A673 (cell line): ENCODE data around the gene DOK6. TPM values are rescaled to one million over a fixed set of nuclear protein-coding genes. Genes with fewer than 3 reads are reported as not detected.
"Not testable (repeated sequence)": the region's sequence is repeated elsewhere in the genome, so short reads cannot be mapped to it uniquely, and the experiment has no call there.

Experiments
- BruUV-seq: library from RNA; stranded (reverse); fragments of 400-500 nt; replicated peaks from 2 replicates; lab custom pipeline; 2021; lab: Mats Ljungman, UMichigan
- CTCF ChIA-PET: fragments of 300-600 bp; sonication (Branson Sonifier 250); formaldehyde crosslinking; loops from one replicate; lab custom pipeline; 2022; ENCODE audit warnings: antibody characterized with exemption; lab: Charles Lee
- POLR2A ChIA-PET: fragments of 300-600 bp; sonication (Branson Sonifier 250); formaldehyde crosslinking; loops from one replicate; lab custom pipeline; 2022; ENCODE audit warnings: antibody characterized with exemption; ENCODE audit not compliant: low non-redundant PET; lab: Charles Lee
- DNase-seq: peaks from one replicate; pipeline ENCODE4 v3.0.0-alpha.2; 2015; ENCODE audit warnings: low spot score
- H3K27ac ChIP-seq: fragments of 200-600 bp; sonication (generic); 2 replicates; pipeline ENCODE4 v1.5.1; 2016; ENCODE audit warnings: mixed run types, low read depth, mild to moderate bottlenecking, mixed read lengths, antibody characterized with exemption, low read length; ENCODE audit not compliant: poor library complexity, severe bottlenecking
- H3K27me3 ChIP-seq: fragments of 200-600 bp; sonication (generic); replicated peaks from 2 replicates; pipeline ENCODE4 v1.6.1; 2017; ENCODE audit warnings: mixed run types, low read depth, mild to moderate bottlenecking, mixed read lengths, antibody characterized with exemption, low read length; ENCODE audit not compliant: insufficient read depth, poor library complexity
- H3K36me3 ChIP-seq: fragments of 200-600 bp; sonication (generic); 2 replicates; pipeline ENCODE4 v1.6.1; 2016; ENCODE audit warnings: mixed run types, mild to moderate bottlenecking, mixed read lengths, antibody characterized with exemption, low read length; ENCODE audit not compliant: insufficient read depth, poor library complexity, severe bottlenecking
- H3K4me1 ChIP-seq: fragments of 200-600 bp; sonication (generic); 2 replicates; pipeline ENCODE4 v1.6.1; 2017; ENCODE audit warnings: mixed run types, mild to moderate bottlenecking, mixed read lengths, antibody characterized with exemption, low read length; ENCODE audit not compliant: insufficient read depth, poor library complexity, severe bottlenecking
- H3K4me3 ChIP-seq: fragments of 200-600 bp; sonication (generic); 2 replicates; pipeline ENCODE4 v1.5.1; 2016; ENCODE audit warnings: low read depth, mixed run types, mild to moderate bottlenecking, mixed read lengths, low read length; ENCODE audit not compliant: poor library complexity, severe bottlenecking
- H3K9me3 ChIP-seq: fragments of 200-600 bp; sonication (generic); 2 replicates; pipeline ENCODE4 v1.6.1; 2016; ENCODE audit warnings: mixed run types, low read depth, mild to moderate bottlenecking, mixed read lengths, antibody characterized with exemption, low read length; ENCODE audit not compliant: poor library complexity, severe bottlenecking
- EZH2 ChIP-seq: fragments of 200-600 bp; sonication (generic); IDR thresholded peaks from 2 replicates; pipeline ENCODE4 v1.6.1; 2017; ENCODE audit warnings: borderline replicate concordance, low read depth, mild to moderate bottlenecking, mixed read lengths, antibody characterized with exemption, low read length; ENCODE audit not compliant: poor library complexity, severe bottlenecking
- intact Hi-C: fragments of 100-400 bp; cut with micrococcal nuclease; formaldehyde crosslinking; loops from one replicate; pipeline ENCODE4 v1.10.0; 2022; ENCODE audit not compliant: unreplicated experiment
- total RNA-seq: library from RNA; stranded (reverse); gene quantifications from 2 replicates; pipeline ENCODE4 v1.2.3, GENCODE V29; 2021
- TF ChIP-seq, protein P1 (sequence below): fragments of 300-800, 200-600 bp; sonication (generic); conservative IDR thresholded peaks from 2 replicates; pipeline ENCODE4 v1.5.1; 2017; ENCODE audit warnings: low read depth, mild to moderate bottlenecking, antibody characterized with exemption, low read length, moderate library complexity, mixed read lengths

The DOK6 gene
- total RNA-seq, 1 experiment from 2014 or later: 13.7 TPM

DNA sequence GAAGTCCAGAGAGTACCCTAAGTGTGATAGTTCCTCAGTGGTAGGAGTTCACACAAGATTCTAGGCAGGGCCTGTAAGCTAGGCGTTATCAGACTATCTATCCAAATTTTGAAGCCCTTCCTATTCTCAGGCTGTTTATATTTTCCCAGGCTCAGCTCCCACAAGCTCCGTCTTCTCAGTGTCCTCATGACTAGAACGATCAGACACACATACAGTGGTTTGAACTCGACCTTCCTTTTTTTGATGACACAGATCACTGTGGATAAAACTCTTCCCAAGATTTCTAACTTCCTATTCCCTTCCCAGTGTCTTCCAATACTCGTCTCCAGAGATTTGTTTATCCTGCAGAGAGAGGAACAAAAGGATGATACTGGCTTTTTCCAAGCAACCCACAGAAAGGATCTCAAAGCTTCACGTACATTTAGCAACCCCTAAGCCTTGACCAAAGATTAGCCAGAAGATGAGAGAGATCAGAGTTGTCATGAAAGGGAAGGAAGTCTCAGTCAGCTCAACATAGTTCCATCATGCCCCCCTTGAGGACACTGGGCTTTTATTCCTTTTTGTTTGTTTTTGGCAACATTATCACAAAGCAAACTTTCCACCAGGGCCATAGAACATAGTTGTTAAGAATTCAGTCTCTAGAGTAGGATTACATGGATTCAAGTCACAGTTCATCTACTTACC, 42.3 kb upstream of the DOK6 start:
- H3K27me3 ChIP-seq: no peaks in the 10 kb centered on the region
- TF ChIP-seq, protein P1, sequence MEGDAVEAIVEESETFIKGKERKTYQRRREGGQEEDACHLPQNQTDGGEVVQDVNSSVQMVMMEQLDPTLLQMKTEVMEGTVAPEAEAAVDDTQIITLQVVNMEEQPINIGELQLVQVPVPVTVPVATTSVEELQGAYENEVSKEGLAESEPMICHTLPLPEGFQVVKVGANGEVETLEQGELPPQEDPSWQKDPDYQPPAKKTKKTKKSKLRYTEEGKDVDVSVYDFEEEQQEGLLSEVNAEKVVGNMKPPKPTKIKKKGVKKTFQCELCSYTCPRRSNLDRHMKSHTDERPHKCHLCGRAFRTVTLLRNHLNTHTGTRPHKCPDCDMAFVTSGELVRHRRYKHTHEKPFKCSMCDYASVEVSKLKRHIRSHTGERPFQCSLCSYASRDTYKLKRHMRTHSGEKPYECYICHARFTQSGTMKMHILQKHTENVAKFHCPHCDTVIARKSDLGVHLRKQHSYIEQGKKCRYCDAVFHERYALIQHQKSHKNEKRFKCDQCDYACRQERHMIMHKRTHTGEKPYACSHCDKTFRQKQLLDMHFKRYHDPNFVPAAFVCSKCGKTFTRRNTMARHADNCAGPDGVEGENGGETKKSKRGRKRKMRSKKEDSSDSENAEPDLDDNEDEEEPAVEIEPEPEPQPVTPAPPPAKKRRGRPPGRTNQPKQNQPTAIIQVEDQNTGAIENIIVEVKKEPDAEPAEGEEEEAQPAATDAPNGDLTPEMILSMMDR: no peak
- TF ChIP-seq EZH2: no peak
- no peak overlapping the region for H3K4me3 ChIP-seq
- BruUV-seq: no TSS peak
- H3K4me1 ChIP-seq: no peaks in the 10 kb centered on the region
- POLR2A ChIA-PET: no interaction called here
- CTCF ChIA-PET: no interaction called here
- no peaks in the 10 kb centered on the region for H3K36me3 ChIP-seq
- no peak overlapping the region for H3K27ac ChIP-seq
- no peak for DNase-seq
- intact Hi-C loops: no loop called here
- no peaks in the 10 kb centered on the region for H3K9me3 ChIP-seq

DNA sequence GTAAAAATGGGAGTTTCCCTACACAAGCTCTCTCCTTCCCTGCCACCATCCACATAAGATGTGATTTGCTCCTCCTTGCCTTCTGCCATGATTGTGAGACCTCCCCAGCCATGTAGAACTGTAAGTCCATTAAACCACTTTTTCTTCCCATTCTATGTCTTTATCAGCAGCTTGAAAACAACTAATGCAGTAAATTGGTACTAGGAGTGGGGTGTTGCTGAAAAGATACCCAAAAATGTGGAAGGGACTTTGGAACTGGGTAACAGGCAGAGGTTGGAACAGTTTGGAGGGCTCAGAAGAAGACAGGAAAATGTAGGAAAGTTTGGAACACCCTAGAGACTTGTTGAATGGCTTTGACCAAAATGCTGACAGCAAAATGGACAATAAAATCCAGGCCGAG, 40.9 kb upstream of the DOK6 start:
- H3K36me3 ChIP-seq, H3K27me3 ChIP-seq, DNase-seq, H3K27ac ChIP-seq, intact Hi-C loops, H3K4me1 ChIP-seq, CTCF ChIA-PET, POLR2A ChIA-PET, H3K4me3 ChIP-seq, H3K9me3 ChIP-seq, BruUV-seq: not testable (repeated sequence)

DNA sequence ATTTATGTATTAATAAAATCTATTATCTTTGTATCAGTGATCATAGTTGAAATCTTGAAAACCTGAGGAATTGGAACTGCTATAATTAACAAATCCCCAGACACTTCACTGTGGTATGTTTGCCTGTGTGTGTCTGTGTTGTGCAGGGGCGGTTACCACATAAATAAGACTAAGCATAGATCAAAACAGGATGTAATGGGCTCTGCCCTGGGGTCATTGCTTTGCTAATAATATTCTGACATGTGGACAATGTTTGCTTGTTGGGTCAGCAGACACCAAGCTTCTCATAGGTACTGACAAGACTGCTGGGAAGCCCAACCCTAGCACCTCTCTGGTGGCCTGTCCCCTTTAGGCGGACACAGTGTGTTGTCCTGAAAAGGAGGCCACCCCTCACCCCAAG, 35.8 kb upstream of the DOK6 start:
- no peak overlapping the region for H3K4me3 ChIP-seq
- no peaks in the 10 kb centered on the region for H3K27me3 ChIP-seq
- H3K4me1 ChIP-seq: no peaks in the 10 kb centered on the region
- CTCF ChIA-PET: no interaction called here
- TF ChIP-seq EZH2: no peak
- TF ChIP-seq, protein P1: no peak
- H3K9me3 ChIP-seq: no peaks in the 10 kb centered on the region
- BruUV-seq: no TSS peak
- POLR2A ChIA-PET: no interaction called here
- DNase-seq: no peak
- no peak overlapping the region for H3K27ac ChIP-seq
- H3K36me3 ChIP-seq: no peaks in the 10 kb centered on the region
- intact Hi-C loops: no loop called here

DNA sequence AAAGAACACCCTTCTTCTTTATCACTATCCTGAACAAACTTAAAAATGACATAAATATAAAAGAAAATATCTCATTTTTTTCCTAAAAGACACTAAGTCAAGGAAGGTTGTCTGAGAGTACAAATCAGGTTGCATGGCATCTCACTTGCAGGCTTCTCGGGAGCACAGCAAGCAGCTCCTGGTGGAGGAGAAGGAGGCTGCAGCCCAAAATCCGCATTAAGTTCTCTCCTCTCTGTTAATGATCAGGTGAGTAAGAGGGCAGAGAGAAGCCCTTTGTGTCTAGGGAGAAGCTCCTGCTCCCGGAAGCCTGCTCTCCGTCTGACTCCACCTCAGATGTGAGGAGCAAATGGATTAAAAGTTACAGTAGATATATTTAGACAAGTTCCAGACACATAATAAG, 35.0 kb upstream of the DOK6 start:
- TF ChIP-seq EZH2: no peak
- TF ChIP-seq, protein P1: no peak
- no peak for DNase-seq
- H3K4me3 ChIP-seq: no peak overlapping the region
- intact Hi-C loops: no loop called here
- ChIA-PET CTCF (no interaction called here), POLR2A (no interaction called here)
- H3K9me3 ChIP-seq: no peaks in the 10 kb centered on the region
- BruUV-seq: no TSS peak
- H3K27ac ChIP-seq: no peak overlapping the region
- H3K4me1 ChIP-seq: no peaks in the 10 kb centered on the region
- no peaks in the 10 kb centered on the region for H3K27me3 ChIP-seq
- H3K36me3 ChIP-seq: no peaks in the 10 kb centered on the region
